HCT116 (cell line): Measurements from ENCODE around the gene FGFR4.

ENCODE experiments used
- CEBPB ChIP-seq: IDR thresholded peaks from 2 replicates; pipeline ENCODE4 v1.6.1; 2012; ENCODE audit warnings: low read depth
- ELF1 ChIP-seq: IDR thresholded peaks from 2 replicates; pipeline ENCODE4 v1.6.1; 2012; ENCODE audit warnings: low read depth, borderline replicate concordance
- EZH2 ChIP-seq: fragments of 200-600 bp; sonication (generic); IDR thresholded peaks from 2 replicates; pipeline ENCODE4 v1.6.1; 2017; ENCODE audit warnings: antibody characterized with exemption, mixed run types
- POLR2A ChIP-seq: IDR thresholded peaks from 2 replicates; pipeline ENCODE4 v1.7.0; 2011; ENCODE audit warnings: borderline replicate concordance; ENCODE audit not compliant: insufficient read depth, insufficient read length; ENCODE audit errors: extremely low read depth
- POLR2AphosphoS5 ChIP-seq: IDR thresholded peaks from 2 replicates; pipeline ENCODE4 v1.6.1; 2011; ENCODE audit warnings: mild to moderate bottlenecking, low read depth, low read length, moderate library complexity
- SIN3A ChIP-seq: IDR thresholded peaks from 2 replicates; pipeline ENCODE4 v1.6.1; 2012; ENCODE audit warnings: low read depth
- SRF ChIP-seq: IDR thresholded peaks from 2 replicates; pipeline ENCODE4 v1.6.1; 2012; ENCODE audit warnings: low read depth
- YY1 ChIP-seq: IDR thresholded peaks from 2 replicates; pipeline ENCODE4 v1.6.1; 2011; ENCODE audit warnings: low read length, low read depth, moderate library complexity, mild to moderate bottlenecking; ENCODE audit not compliant: insufficient replicate concordance; ENCODE audit errors: extremely low read depth
- TF ChIP-seq, protein P1 (sequence below), 3 experiments: fragments of 200-600 bp in 1 of 3; sonication (generic) in 1 of 3; IDR thresholded peaks in 2 of 3; conservative IDR thresholded peaks in 1 of 3; 2 replicates each; pipeline ENCODE4 v1.5.1; 2012 to 2017; ENCODE audit warnings: low read depth in 2 of 3, low read length in 2 of 3, antibody characterized with exemption in 1 of 3, borderline replicate concordance in 1 of 3, control low read depth in 1 of 3, mild to moderate bottlenecking in 1 of 3, mixed read lengths in 1 of 3, mixed run types in 1 of 3, moderate library complexity in 1 of 3; ENCODE audit not compliant: insufficient read depth in 1 of 3

GRCh38 chr5:177096162-177097015 is 9.7 kb downstream of the FGFR4 start:
- TF ChIP-seq, protein P1, sequence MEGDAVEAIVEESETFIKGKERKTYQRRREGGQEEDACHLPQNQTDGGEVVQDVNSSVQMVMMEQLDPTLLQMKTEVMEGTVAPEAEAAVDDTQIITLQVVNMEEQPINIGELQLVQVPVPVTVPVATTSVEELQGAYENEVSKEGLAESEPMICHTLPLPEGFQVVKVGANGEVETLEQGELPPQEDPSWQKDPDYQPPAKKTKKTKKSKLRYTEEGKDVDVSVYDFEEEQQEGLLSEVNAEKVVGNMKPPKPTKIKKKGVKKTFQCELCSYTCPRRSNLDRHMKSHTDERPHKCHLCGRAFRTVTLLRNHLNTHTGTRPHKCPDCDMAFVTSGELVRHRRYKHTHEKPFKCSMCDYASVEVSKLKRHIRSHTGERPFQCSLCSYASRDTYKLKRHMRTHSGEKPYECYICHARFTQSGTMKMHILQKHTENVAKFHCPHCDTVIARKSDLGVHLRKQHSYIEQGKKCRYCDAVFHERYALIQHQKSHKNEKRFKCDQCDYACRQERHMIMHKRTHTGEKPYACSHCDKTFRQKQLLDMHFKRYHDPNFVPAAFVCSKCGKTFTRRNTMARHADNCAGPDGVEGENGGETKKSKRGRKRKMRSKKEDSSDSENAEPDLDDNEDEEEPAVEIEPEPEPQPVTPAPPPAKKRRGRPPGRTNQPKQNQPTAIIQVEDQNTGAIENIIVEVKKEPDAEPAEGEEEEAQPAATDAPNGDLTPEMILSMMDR (IDR thresholded peaks at IDR 0.05 in 2 of 3, conservative IDR thresholded peaks at IDR 0.05 in 1 of 3; ENCODE audit: borderline replicate concordance in 1 of 3, insufficient read depth in 1 of 3, low read depth in 2 of 3, low read length in 2 of 3), result no peak
- TF ChIP-seq ELF1 (no peak), POLR2A (no peak), EZH2 (no peak), POLR2AphosphoS5 (no peak), CEBPB (no peak), SIN3A (no peak), YY1 (no peak), SRF (no peak)
